Lung (tissue), 12 donors: ENCODE results near the gene FMN1. TPM values are rescaled to one million over a fixed set of nuclear protein-coding genes. Genes with fewer than 3 reads are reported as not detected.

Experiments
- ATAC-seq: fragments of 200-7000 bp; cut with Tn5 transposase; one replicate; pipeline ENCODE4 v1.9.1; 2020; ENCODE audit warnings: moderate number of reproducible peaks; ENCODE audit not compliant: insufficient read depth, low FRiP score
- DNase-seq, 3 donors: peaks; one replicate each; pipeline ENCODE4 v3.0.0-alpha.2; 2013 to 2017
- H3K27ac ChIP-seq, 2 donors: one replicate each; pipeline ENCODE4 v1.5.1; 2013; ENCODE audit warnings: mild to moderate bottlenecking in 2 of 2, moderate library complexity in 2 of 2, control low read depth in 1 of 2, inconsistent platforms in 1 of 2, low read depth in 1 of 2, low read length in 1 of 2
- H3K27me3 ChIP-seq, 3 donors: one replicate each; pipeline ENCODE4 v1.5.1; 2013; ENCODE audit warnings: low read length in 2 of 3; ENCODE audit not compliant: control insufficient read depth in 3 of 3, insufficient read depth in 3 of 3
- H3K36me3 ChIP-seq, 4 donors: one replicate each; pipeline ENCODE4 v1.5.1; 2013; ENCODE audit warnings: low read length in 4 of 4, mild to moderate bottlenecking in 1 of 4, moderate library complexity in 1 of 4; ENCODE audit not compliant: control insufficient read depth in 4 of 4, insufficient read depth in 4 of 4
- H3K4me1 ChIP-seq, 5 donors: one replicate each; pipeline ENCODE4 v1.5.1; 2013; ENCODE audit warnings: low read length in 5 of 5, mild to moderate bottlenecking in 2 of 5, moderate library complexity in 1 of 5; ENCODE audit not compliant: control insufficient read depth in 5 of 5, insufficient read depth in 5 of 5
- H3K4me3 ChIP-seq: one replicate; pipeline ENCODE4 v1.5.1; 2013; ENCODE audit warnings: mild to moderate bottlenecking, control low read depth, moderate library complexity
- H3K9ac ChIP-seq, 2 donors: one replicate each; pipeline ENCODE4 v1.5.1; 2013; ENCODE audit warnings: low read length in 2 of 2, control low read depth in 1 of 2; ENCODE audit not compliant: insufficient read depth in 1 of 2
- H3K9me3 ChIP-seq, 4 donors: one replicate each; pipeline ENCODE4 v1.5.1; 2013; ENCODE audit warnings: low read length in 3 of 4, mild to moderate bottlenecking in 1 of 4, moderate library complexity in 1 of 4; ENCODE audit not compliant: control insufficient read depth in 4 of 4, insufficient read depth in 3 of 4
- CTCF ChIP-seq: IDR thresholded peaks from 2 replicates; pipeline ENCODE4 v1.5.1; 2012; ENCODE audit warnings: mild to moderate bottlenecking; ENCODE audit errors: control extremely low read depth, extremely low read depth
- WGBS, 2 donors: extraction: QIAGEN DNeasy Blood & Tissue Kit; methylation state at CpG; one replicate each; pipeline ENCODE4 v1.1.7; 2013; 5-methylcytosine and 5-hydroxymethylcytosine counted together
- polyA plus RNA-seq, 2 donors: library from polyadenylated mRNA; stranded (reverse); fragments of 200-250 nt; gene quantifications; one replicate each; pipeline ENCODE4 v1.2.1, GENCODE V29; 2013
- total RNA-seq, 2 donors: library from RNA; depleted of rRNA in 1 of 2; stranded (reverse); fragments of >200 nt in 1 of 2; gene quantifications; one replicate each; pipeline ENCODE4 v1.2.1, GENCODE V29; 2014 to 2021
- donor health status: control.
- donor health status: control.
- donor health status: Bipolar disorder and iron deficiency.
- donor health status: healthy.
- donor health status: DM: yes; HTN: yes; CAD: no.

Gene FMN1
- total and polyA plus RNA-seq, 4 donors: 4.6 to 45.2 (median 15.7) TPM

- ATAC-seq: no peak
These were observed 448.2 kb downstream of the FMN1 start for GRCh38 chr15:32746116-32746857.

GRCh38 chr15:32743411-32744140 lies 450.9 kb downstream of the FMN1 start:
- no peak for TF ChIP-seq CTCF
- 62 to 66% methylated on average over 5 of the region's 5 CpGs for WGBS, 2 donors
- no peak for ATAC-seq

More at GRCh38 chr15:32746116-32746857, 448.2 kb downstream of the FMN1 start:
- Histone ChIP-seq H3K9me3 (no peaks in the 10 kb centered on the region), H3K4me1 (no peaks in the 10 kb centered on the region), H3K4me3 (no peak overlapping the region), H3K27ac (no peak overlapping the region), H3K36me3 (no peaks in the 10 kb centered on the region), H3K27me3 (no peaks in the 10 kb centered on the region), H3K9ac (no peak overlapping the region)
- no peak for TF ChIP-seq CTCF
- WGBS, 2 donors: 77 to 82% methylated on average over 4 of the region's 4 CpGs
- DNase-seq: no peak

GRCh38 chr15:32739522-32740063 lies 454.9 kb downstream of the FMN1 start:
- H3K9me3 ChIP-seq: peaks cover 0 to 3% (median 0%) of the 10 kb centered on the region in 4 donors

More at GRCh38 chr15:32743411-32744140, 450.9 kb downstream of the FMN1 start:
- Histone ChIP-seq H3K36me3 (no peaks in the 10 kb centered on the region), H3K4me3 (no peak overlapping the region), H3K4me1 (no peaks in the 10 kb centered on the region), H3K9me3 (peaks cover 0 to 3% (median 0%) of the 10 kb centered on the region in 4 donors), H3K27ac (no peak overlapping the region), H3K9ac (no peak overlapping the region), H3K27me3 (no peaks in the 10 kb centered on the region)
- no peak for DNase-seq

More at GRCh38 chr15:32739522-32740063, 454.9 kb downstream of the FMN1 start:
- WGBS, 2 donors: 84 to 95% methylated on average over 1 of the region's 1 CpG
- no peak overlapping the region for H3K4me3 ChIP-seq
- DNase-seq (no peak), ATAC-seq (no peak)
- no peak overlapping the region for H3K9ac ChIP-seq
- H3K4me1 ChIP-seq: no peaks in the 10 kb centered on the region
- H3K27ac ChIP-seq: no peak overlapping the region
- no peak for TF ChIP-seq CTCF
- no peaks in the 10 kb centered on the region for H3K36me3 ChIP-seq
- no peaks in the 10 kb centered on the region for H3K27me3 ChIP-seq
